ENCODE results near the gene DDAH1.

Gene DDAH1

GRCh38 chr1:85303440-85304162, 161.4 kb downstream of the DDAH1 start:
- DNase-seq (ENCODE audit: low spot score) = no peak

GRCh38 chr1:85300140-85300539, 164.8 kb downstream of the DDAH1 start:
- DNase-seq (ENCODE audit: low spot score) = no peak

- no peak for DNase-seq (ENCODE audit: low spot score)
Measured at GRCh38 chr1:85297855-85298629, 166.9 kb downstream of the DDAH1 start.

- DNase-seq (ENCODE audit: low spot score) = no peak
Measured at GRCh38 chr1:85297538-85297854, 167.5 kb downstream of the DDAH1 start.

GRCh38 chr1:85296980-85297379, 168.0 kb downstream of the DDAH1 start:
- DNase-seq (ENCODE audit: low spot score) = no peak

- no peak for DNase-seq (ENCODE audit: low spot score)
Measured at GRCh38 chr1:85295654-85296053, 169.3 kb downstream of the DDAH1 start.

- DNase-seq (ENCODE audit: low spot score) = no peak
Measured at GRCh38 chr1:85295006-85295431, 169.9 kb downstream of the DDAH1 start.

- DNase-seq (ENCODE audit: low spot score) = no peak
Measured at GRCh38 chr1:85290826-85291225, 174.1 kb downstream of the DDAH1 start.

- DNase-seq (ENCODE audit: low spot score) = no peak
Measured at GRCh38 chr1:85289848-85290335, 175.1 kb downstream of the DDAH1 start.

GRCh38 chr1:85289207-85289847, 175.6 kb downstream of the DDAH1 start:
- no peak for DNase-seq (ENCODE audit: low spot score)

GRCh38 chr1:85284202-85284601, 180.8 kb downstream of the DDAH1 start:
- no peak for DNase-seq (ENCODE audit: low spot score)

- DNase-seq (ENCODE audit: low spot score) = no peak
Measured at GRCh38 chr1:85283475-85284199, 181.3 kb downstream of the DDAH1 start.

- no peak for DNase-seq (ENCODE audit: low spot score)
Measured at GRCh38 chr1:85282424-85282823, 182.5 kb downstream of the DDAH1 start.

GRCh38 chr1:85280636-85281035, 184.3 kb downstream of the DDAH1 start:
- no peak for DNase-seq (ENCODE audit: low spot score)

GRCh38 chr1:85279458-85280080, 185.4 kb downstream of the DDAH1 start:
- no peak for DNase-seq (ENCODE audit: low spot score)

GRCh38 chr1:85278853-85279314, 186.1 kb downstream of the DDAH1 start:
- DNase-seq (ENCODE audit: low spot score) = no peak

GRCh38 chr1:85277802-85278201, 187.2 kb downstream of the DDAH1 start:
- no peak for DNase-seq (ENCODE audit: low spot score)

GRCh38 chr1:85276978-85277639, 187.8 kb downstream of the DDAH1 start:
- DNase-seq (ENCODE audit: low spot score) = no peak

- peak; percentile 98 for DNase-seq (ENCODE audit: low spot score)
Measured at GRCh38 chr1:85276215-85276977, 188.6 kb downstream of the DDAH1 start, which contains the start of gene BCL10. Gene BCL10, minus strand, starts transcription at chr1:85276632. Its CDS starts 280 bp downstream, at chr1:85276352.

GRCh38 chr1:85275701-85276214, 189.2 kb downstream of the DDAH1 start:
- DNase-seq (ENCODE audit: low spot score) = no peak
